T1000 (cell line): ENCODE results near the gene TNNI3.
"Not testable (repeated sequence)": the region's sequence is repeated elsewhere in the genome, so short reads cannot be mapped to it uniquely, and the experiment has no call there.

Experiments used
- DNase-seq: peaks from one replicate; lab custom pipeline; 2025; ENCODE audit warnings: mixed read lengths; lab: John Stamatoyannopoulos, UW

Gene TNNI3

GRCh38 chr19:55113570-55114039 is 43.9 kb downstream of the TNNI3 start:
- DNase-seq, result peak; percentile 10

GRCh38 chr19:55112777-55113569 is 44.6 kb downstream of the TNNI3 start:
- DNase-seq, result no peak

GRCh38 chr19:55112246-55112776 is 45.2 kb downstream of the TNNI3 start:
- DNase-seq, result no peak

- no peak for DNase-seq
Observed at GRCh38 chr19:55111238-55111831, 46.2 kb downstream of the TNNI3 start.

GRCh38 chr19:55109527-55110291 is 47.8 kb downstream of the TNNI3 start:
- DNase-seq, result no peak

- DNase-seq, result not testable (repeated sequence)
Observed at GRCh38 chr19:55107252-55107651, 50.3 kb downstream of the TNNI3 start.

GRCh38 chr19:55106591-55106990 is 50.9 kb downstream of the TNNI3 start:
- no peak for DNase-seq

- no peak for DNase-seq
Observed at GRCh38 chr19:55105237-55105636, 52.3 kb downstream of the TNNI3 start.

- DNase-seq, result no peak
Observed at GRCh38 chr19:55103190-55103589, 54.3 kb downstream of the TNNI3 start.
